Caco-2 (cell line): ENCODE results near the gene TOMM6. TPM values are rescaled to one million over a fixed set of nuclear protein-coding genes. Genes with fewer than 3 reads are reported as not detected.

Source experiments
- BruUV-seq: library from RNA; stranded (reverse); fragments of 400-500 nt; replicated peaks from 2 replicates; lab custom pipeline; 2021; lab: Mats Ljungman, UMichigan
- CTCF ChIA-PET: fragments of 300-600 bp; sonication (Branson Sonifier 250); formaldehyde crosslinking; loops from one replicate; lab custom pipeline; 2022; ENCODE audit warnings: antibody characterized with exemption; lab: Charles Lee
- POLR2A ChIA-PET: fragments of 300-600 bp; sonication (Branson Sonifier 250); formaldehyde crosslinking; loops from one replicate; lab custom pipeline; 2022; ENCODE audit warnings: antibody characterized with exemption; lab: Charles Lee
- DNase-seq, 2 experiments: peaks; one replicate each; pipeline versions ENCODE4 v3.0.0 to v3.0.0-alpha.2; 2020 to 2022
- H3K27me3 ChIP-seq: replicated peaks from 2 replicates; pipeline ENCODE4 v1.6.0; 2011; ENCODE audit warnings: low read length; ENCODE audit not compliant: control insufficient read depth, insufficient read depth
- H3K36me3 ChIP-seq: 2 replicates; pipeline ENCODE4 v1.5.1; 2011; ENCODE audit warnings: low read length; ENCODE audit not compliant: control insufficient read depth, insufficient read depth
- H3K4me1 ChIP-seq: fragments of 250-450 bp; sonication (Bioruptor Pico); 2 replicates; pipeline ENCODE4 v1.5.1; 2020; ENCODE audit warnings: mild to moderate bottlenecking
- H3K4me3 ChIP-seq: 2 replicates; pipeline ENCODE4 v1.5.1; 2011; ENCODE audit warnings: low read depth, mild to moderate bottlenecking, control low read depth, low read length
- H3K9me3 ChIP-seq: fragments of 250-450 bp; sonication (Bioruptor Pico); 2 replicates; pipeline ENCODE4 v1.5.1; 2020; ENCODE audit warnings: mild to moderate bottlenecking, moderate library complexity
- H3K27ac Mint-ChIP-seq: one replicate; pipeline ENCODE4 v1.8.0; 2022; ENCODE audit warnings: mixed read lengths; ENCODE audit not compliant: unreplicated experiment
- H3K27me3 Mint-ChIP-seq: one replicate; pipeline ENCODE4 v1.8.0; 2022; ENCODE audit warnings: mixed read lengths; ENCODE audit not compliant: insufficient read depth, unreplicated experiment
- H3K36me3 Mint-ChIP-seq: one replicate; pipeline ENCODE4 v1.8.0; 2022; ENCODE audit warnings: mild to moderate bottlenecking, mixed read lengths; ENCODE audit not compliant: insufficient read depth, unreplicated experiment
- H3K4me1 Mint-ChIP-seq: one replicate; pipeline ENCODE4 v1.8.0; 2022; ENCODE audit warnings: low read depth, mixed read lengths; ENCODE audit not compliant: unreplicated experiment
- H3K4me3 Mint-ChIP-seq: one replicate; pipeline ENCODE4 v1.8.0; 2022; ENCODE audit warnings: mild to moderate bottlenecking, moderate library complexity, mixed read lengths; ENCODE audit not compliant: unreplicated experiment
- H3K9me3 Mint-ChIP-seq: one replicate; pipeline ENCODE4 v1.8.0; 2022; ENCODE audit warnings: mixed read lengths; ENCODE audit not compliant: unreplicated experiment
- CTCF ChIP-seq, 2 experiments: fragments of 200-600 bp in 1 of 2; IDR thresholded peaks; 1 replicate in 1 of 2; 2 replicates in 1 of 2; pipeline versions ENCODE4 v1.5.1 to v1.8.0; 2011 to 2022; ENCODE audit warnings: antibody characterized with exemption in 1 of 2, control low read depth in 1 of 2, inconsistent platforms in 1 of 2, low read depth in 1 of 2, low read length in 1 of 2, mild to moderate bottlenecking in 1 of 2, moderate library complexity in 1 of 2; ENCODE audit not compliant: insufficient read depth in 1 of 2, severe bottlenecking in 1 of 2, unreplicated experiment in 1 of 2
- intact Hi-C: fragments of 100-400 bp; cut with micrococcal nuclease; formaldehyde crosslinking; loops from one replicate; pipeline ENCODE4 v1.10.0; 2022; ENCODE audit not compliant: unreplicated experiment
- total RNA-seq: library from RNA; stranded (reverse); gene quantifications from 2 replicates; pipeline ENCODE4 v1.2.3, GENCODE V29; 2022

Gene TOMM6
- total RNA-seq, 1 experiment from 2014 or later, result 224 TPM

DNA sequence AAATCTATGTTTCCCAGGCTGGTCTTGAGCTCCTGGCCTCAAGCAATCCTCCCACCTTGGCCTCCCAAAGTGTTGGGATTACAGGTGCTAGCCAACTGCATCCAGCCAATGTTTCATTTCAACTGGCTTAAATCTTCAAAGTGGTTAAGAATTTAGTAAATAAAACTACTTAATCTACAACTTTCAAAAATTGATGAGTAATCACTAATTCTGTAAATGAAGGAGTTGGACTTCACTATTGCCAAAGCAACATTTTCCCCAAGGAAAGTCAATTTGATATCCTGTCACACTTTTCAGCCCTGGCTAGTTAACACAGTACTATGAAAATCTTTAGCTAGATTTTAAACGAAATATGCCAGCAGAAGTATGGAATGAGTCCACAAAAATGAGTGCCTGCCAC, 3.8 kb downstream of the TOMM6 start:
- Mint-ChIP-seq H3K4me3 (no peak overlapping the region), H3K27ac (no peak overlapping the region), H3K36me3 (peaks cover 56% of the 10 kb centered on the region), H3K4me1 (no peaks in the 10 kb centered on the region), H3K27me3 (no peaks in the 10 kb centered on the region), H3K9me3 (no peaks in the 10 kb centered on the region)
- Histone ChIP-seq H3K9me3 (no peaks in the 10 kb centered on the region), H3K4me1 (no peaks in the 10 kb centered on the region), H3K4me3 (no peak overlapping the region), H3K36me3 (peaks cover 2% of the 10 kb centered on the region), H3K27me3 (no peaks in the 10 kb centered on the region)
- no TSS peak for BruUV-seq
- intact Hi-C loops, result no loop called here
- no peak for TF ChIP-seq CTCF (IDR thresholded peaks at IDR 0.05; ENCODE audit: insufficient read depth in 1 of 2, low read depth in 1 of 2, low read length in 1 of 2, severe bottlenecking in 1 of 2, unreplicated experiment in 1 of 2)
- POLR2A ChIA-PET, result no interaction called here
- no peak for DNase-seq
- CTCF ChIA-PET, result no interaction called here

DNA sequence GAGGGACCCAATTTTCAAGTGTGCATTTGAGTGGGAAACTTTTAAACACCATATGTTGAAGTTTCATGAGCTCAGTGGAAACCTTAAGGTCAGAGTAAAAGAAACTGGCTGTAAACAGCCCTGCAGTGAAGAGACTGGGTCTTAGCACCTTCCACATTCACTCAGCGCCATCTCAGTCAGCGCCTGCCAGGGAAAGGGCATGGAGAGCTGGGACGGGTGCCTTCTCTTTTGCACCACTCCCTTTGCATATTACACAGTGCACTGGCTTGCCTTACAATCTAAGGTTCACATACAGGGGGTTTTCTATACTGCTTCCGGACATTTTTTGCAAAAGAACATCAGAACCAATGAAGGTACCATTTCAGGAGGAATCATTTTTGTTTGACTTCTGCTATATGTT, 4.5 kb downstream of the TOMM6 start:
- Mint-ChIP-seq H3K27ac (no peak overlapping the region), H3K27me3 (no peaks in the 10 kb centered on the region), H3K36me3 (peaks cover 57% of the 10 kb centered on the region), H3K9me3 (no peaks in the 10 kb centered on the region), H3K4me3 (no peak overlapping the region), H3K4me1 (no peaks in the 10 kb centered on the region)
- no TSS peak for BruUV-seq
- Histone ChIP-seq H3K4me1 (no peaks in the 10 kb centered on the region), H3K4me3 (no peak overlapping the region), H3K9me3 (no peaks in the 10 kb centered on the region), H3K27me3 (no peaks in the 10 kb centered on the region), H3K36me3 (peaks cover 2% of the 10 kb centered on the region)
- DNase-seq, result no peak
- intact Hi-C loops, result no loop called here
- CTCF ChIA-PET, result no interaction called here
- POLR2A ChIA-PET, result no interaction called here
- TF ChIP-seq CTCF (IDR thresholded peaks at IDR 0.05; ENCODE audit: insufficient read depth in 1 of 2, low read depth in 1 of 2, low read length in 1 of 2, severe bottlenecking in 1 of 2, unreplicated experiment in 1 of 2), result no peak

DNA sequence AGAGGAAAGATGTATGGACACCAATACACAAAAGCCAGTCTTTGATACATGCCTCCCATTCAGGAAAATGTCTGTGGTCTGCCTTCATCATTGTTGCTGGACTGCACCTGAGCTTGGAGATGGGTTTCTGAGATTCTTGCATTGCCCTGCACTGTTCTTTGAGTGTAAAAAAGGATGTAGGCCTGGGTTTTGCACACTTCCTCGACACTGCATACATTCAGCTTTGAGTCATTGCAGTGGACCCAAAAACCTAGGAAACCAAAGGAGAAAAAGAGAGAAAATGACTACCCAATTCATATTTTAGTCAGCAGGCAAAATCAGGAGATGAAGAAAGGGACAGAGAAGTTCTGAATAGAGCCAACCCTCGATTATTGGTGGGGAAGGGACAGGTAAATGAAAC, 9.0 kb downstream of the TOMM6 start:
- peaks cover 22% of the 10 kb centered on the region for H3K36me3 Mint-ChIP-seq
- H3K4me1 Mint-ChIP-seq, result no peaks in the 10 kb centered on the region
- ChIA-PET POLR2A (no interaction called here), CTCF (no interaction called here)
- no peak overlapping the region for H3K27ac Mint-ChIP-seq
- H3K36me3 ChIP-seq, result no peaks in the 10 kb centered on the region; the same call in none of the 2 replicates
- H3K27me3 Mint-ChIP-seq, result no peaks in the 10 kb centered on the region
- H3K4me3 ChIP-seq, result no peak overlapping the region
- TF ChIP-seq CTCF (IDR thresholded peaks at IDR 0.05; ENCODE audit: insufficient read depth in 1 of 2, low read depth in 1 of 2, low read length in 1 of 2, severe bottlenecking in 1 of 2, unreplicated experiment in 1 of 2), result no peak
- H3K27me3 ChIP-seq, result no peaks in the 10 kb centered on the region
- H3K9me3 Mint-ChIP-seq, result no peaks in the 10 kb centered on the region
- intact Hi-C loops, result no loop called here
- no peak for DNase-seq
- H3K9me3 ChIP-seq, result no peaks in the 10 kb centered on the region
- no TSS peak for BruUV-seq
- no peaks in the 10 kb centered on the region for H3K4me1 ChIP-seq
- H3K4me3 Mint-ChIP-seq, result no peak overlapping the region
